ENCODE results near the gene PARD3.

The PARD3 gene

DNA sequence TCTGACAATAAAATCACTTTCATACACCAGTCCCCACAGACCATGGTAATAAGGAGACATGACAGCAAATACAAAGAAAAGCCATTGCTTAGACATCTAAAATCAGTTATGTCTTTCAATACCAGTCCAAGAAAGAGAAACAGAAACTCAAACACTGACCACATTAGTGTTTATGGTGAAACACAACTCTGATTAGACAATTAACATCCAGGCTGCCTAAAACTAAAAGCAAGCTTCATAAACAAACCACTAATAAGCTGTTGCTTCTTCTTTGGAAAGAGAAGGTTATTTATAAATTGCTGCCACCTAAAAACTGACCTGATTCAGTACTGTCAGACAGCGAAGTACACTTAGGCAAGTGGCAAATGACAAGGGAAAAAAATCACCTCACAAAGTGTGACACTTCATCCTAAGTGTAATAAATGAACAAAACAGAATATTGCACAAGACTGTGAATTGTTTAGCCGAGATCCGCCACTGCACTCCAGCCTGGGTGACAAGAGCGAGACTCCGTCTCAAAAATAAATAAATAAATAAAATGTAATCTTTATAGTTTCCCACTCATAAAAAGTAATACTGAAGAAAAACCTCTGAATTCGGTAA is 277.4 kb downstream of the PARD3 start:
- no peak for DNase-seq (ENCODE audit: low spot score)

DNA sequence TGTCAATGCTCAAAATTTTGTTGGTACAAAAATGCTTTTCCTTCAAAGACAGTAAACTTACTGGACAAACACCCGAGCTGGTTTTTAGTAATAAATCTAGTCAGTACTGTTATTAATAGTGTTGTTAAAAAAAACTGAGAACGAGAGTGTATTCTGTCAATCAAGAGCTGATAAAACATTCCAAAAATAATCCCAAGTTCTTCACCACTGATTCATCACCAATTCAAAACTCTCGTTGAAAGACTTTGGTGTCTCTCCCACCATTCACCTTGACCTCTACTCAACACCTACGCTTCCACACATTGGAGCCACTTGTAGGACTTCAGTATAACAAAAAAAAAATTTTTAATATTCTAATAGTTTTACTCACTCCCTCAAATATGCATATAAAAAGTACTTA is 279.2 kb downstream of the PARD3 start:
- no peak for DNase-seq (ENCODE audit: low spot score)

GRCh38 chr10:34530778-34531177 is 284.3 kb downstream of the PARD3 start:
- no peak for DNase-seq (ENCODE audit: low spot score)

GRCh38 chr10:34528320-34528719 is 286.8 kb downstream of the PARD3 start:
- DNase-seq (ENCODE audit: low spot score): no peak

DNA sequence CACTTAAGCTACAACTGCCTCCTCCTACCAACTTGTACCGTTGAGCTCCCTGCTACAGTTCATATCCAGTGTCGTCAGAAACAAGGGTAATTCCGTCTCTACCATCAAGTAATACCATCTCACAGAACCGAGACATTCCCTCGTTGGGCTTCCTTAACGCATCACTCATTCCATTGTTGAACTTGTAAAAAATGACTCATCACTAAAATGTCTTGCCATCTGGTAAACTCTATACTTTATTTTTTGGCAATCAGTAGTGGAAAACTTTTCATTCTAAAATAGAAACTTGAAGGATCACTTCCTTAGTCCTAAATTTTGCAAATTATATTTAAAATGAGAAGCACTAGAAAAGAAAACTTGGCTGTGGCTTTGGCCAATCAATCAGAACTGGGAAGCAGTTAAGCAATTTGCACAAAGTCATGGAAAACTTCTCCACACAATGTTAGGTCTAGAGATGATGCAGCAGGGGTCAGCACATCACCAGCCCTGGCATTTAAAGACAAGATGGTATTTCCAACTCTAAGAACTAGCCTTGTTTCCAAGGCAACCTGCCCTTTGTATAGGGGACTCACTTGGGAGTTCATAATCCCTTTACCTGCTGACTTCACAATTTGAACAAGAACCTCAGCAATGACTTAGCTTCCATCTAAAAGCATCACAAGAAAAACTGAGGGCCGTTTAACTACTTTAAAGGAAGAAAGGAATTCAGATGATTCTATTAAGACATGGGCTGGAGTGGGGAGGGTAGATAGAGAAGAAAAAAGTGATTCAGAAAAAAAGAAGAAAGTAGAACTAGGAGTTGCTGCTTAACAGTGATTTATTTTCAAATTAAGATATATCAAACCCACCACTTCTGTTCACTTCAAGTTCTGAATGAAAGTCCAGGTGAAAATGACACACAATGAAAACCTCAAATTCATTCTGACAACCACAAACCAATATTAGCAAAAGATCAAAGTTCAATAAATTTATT is 288.1 kb downstream of the PARD3 start:
- DNase-seq (ENCODE audit: low spot score): no peak

DNA sequence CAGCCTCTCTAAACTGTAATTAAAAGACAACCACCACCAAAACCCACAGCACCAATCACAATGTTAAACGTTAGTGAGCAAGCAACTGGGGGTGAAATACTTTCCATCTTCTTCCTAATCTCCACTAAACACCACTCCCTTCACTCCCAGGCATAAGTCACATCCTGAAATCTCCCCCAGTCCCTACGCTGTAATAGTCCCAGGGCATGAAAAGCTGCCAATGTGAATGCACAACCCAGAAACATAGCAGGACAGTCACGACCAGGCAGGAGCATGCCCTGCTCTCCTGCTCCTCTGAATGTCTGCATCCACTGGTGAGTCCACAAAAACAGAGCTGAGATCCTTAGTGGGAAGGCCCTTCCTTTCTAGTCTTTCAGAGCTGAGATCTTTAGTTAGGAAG is 288.9 kb downstream of the PARD3 start:
- no peak for DNase-seq (ENCODE audit: low spot score)

DNA sequence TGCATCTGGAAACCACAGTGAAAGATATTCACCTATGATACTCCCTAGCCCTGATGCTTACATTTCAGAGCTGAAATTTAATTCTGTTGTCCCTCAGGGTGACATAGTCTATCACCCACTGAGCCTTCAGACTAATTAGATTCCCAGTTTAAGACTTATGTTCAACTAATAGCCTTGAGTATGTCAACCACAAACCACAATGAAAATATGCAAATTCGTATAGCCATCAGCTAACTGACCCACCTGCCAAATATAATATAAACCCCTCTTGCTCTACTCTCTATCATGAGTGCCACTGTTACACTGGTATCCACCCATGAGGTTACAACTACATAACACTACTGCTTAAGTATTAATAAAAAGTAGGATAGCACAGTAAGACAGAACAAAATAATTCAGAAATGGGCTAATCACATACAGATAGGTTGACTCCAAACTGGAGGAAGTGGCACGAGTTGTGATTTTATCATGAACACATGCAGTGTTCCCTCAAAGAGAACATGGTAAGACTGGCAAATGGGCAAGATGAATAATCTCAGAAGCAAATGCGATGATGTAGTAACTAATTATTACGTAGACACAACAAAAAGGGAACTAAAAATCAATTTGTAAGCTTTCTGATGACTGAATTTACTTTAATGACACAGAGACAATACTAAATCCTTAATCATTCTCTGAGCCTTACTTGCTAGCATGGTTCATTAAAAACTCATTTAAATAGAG is 290.6 kb downstream of the PARD3 start:
- no peak for DNase-seq (ENCODE audit: low spot score)

- DNase-seq (ENCODE audit: low spot score): no peak
Observed at GRCh38 chr10:34523017-34523767, 291.9 kb downstream of the PARD3 start.

GRCh38 chr10:34522546-34522945 is 292.6 kb downstream of the PARD3 start:
- DNase-seq (ENCODE audit: low spot score): no peak

GRCh38 chr10:34520510-34520909 is 294.6 kb downstream of the PARD3 start:
- DNase-seq (ENCODE audit: low spot score): no peak

GRCh38 chr10:34520084-34520483 is 295.0 kb downstream of the PARD3 start:
- DNase-seq (ENCODE audit: low spot score): no peak

DNA sequence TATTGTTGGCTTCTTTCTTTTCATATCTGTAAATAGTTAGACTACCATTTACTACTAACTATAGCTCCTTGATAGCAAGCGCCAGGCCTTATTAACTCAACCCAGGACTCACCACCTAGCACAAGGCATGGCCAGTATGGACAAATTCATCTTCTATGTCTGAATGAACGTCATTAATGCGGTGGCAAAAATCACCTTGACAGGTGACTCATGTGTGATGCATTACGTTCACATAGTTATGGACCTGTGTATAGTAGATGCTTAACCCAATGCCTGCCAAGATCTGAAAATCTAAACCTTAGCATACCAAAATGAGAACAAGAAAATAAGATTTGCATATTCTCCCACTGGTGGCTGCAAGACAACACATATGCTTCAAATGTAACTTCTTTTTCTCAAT is 300.8 kb downstream of the PARD3 start:
- no peak for DNase-seq (ENCODE audit: low spot score)

- no peak for DNase-seq (ENCODE audit: low spot score)
Observed at GRCh38 chr10:34513636-34514035, 301.5 kb downstream of the PARD3 start.

- no peak for DNase-seq (ENCODE audit: low spot score)
Observed at GRCh38 chr10:34507217-34507616, 307.9 kb downstream of the PARD3 start.

DNA sequence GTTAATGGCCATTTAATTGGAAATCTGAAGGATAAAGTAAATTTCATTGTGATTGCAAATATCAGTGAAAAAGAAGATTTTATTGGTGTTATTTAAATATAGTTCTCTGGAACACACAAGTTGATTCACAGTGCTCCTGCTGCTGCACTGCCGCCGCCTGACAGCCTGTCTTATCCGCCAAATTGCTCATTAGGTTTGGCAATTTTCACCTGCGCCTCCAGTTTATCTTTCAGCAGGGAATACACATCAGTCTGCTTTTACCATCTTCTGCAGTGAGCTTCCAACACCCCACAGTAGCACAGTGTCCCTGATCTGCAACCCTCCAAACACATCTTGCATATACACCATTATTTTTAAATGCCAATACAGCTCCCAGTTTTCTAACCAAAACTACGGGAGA is 308.3 kb downstream of the PARD3 start:
- no peak for DNase-seq (ENCODE audit: low spot score)

- no peak for DNase-seq (ENCODE audit: low spot score)
Observed at GRCh38 chr10:34505338-34505737, 309.8 kb downstream of the PARD3 start.

GRCh38 chr10:34504534-34504933 is 310.6 kb downstream of the PARD3 start:
- DNase-seq (ENCODE audit: low spot score): no peak

- no peak for DNase-seq (ENCODE audit: low spot score)
Observed at GRCh38 chr10:34503704-34504103, 311.4 kb downstream of the PARD3 start.

GRCh38 chr10:34499612-34500279 is 315.4 kb downstream of the PARD3 start:
- DNase-seq (ENCODE audit: low spot score): no peak

- DNase-seq (ENCODE audit: low spot score): no peak
Observed at GRCh38 chr10:34498821-34499220, 316.3 kb downstream of the PARD3 start.

DNA sequence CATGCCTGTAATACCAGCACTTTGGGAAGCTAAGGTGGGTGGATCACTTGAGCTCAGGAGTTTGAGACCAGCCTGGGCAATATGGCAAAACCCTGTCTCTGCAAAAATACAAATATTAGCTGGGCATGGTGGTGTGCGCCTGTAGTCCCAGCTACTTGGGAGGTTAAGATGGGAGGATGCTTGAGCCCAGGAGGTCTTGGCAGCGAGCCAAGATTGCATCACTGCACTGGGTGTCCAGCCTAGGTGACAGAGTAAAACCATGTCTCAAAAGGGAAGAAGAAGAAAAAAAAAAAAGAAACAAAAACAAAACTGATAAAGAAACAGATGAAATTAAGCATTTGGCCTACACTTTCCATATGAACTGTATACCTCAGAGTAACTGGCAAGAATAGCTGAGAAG is 319.2 kb downstream of the PARD3 start:
- no peak for DNase-seq (ENCODE audit: low spot score)

DNA sequence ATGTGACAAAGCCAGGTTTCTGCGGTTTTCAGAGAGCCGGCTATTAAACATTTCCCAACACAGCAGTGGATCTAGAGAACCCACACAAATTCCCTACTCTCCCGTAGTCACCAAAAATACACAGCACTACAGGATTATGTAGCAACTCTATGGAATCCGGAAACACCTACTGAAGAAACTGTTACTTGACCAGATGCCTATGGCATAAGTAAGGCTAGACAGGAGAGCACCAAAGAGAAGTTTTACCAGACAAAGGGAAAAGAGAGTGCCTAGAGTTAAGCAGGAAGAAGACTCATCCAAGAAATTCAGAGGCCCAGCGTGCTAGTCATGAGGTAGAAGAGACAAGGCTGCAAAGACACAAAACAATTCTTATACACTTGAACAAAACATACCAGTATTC is 321.1 kb downstream of the PARD3 start:
- no peak for DNase-seq (ENCODE audit: low spot score)
